NCI-H82 treated with DMSO at 0.1 percent for 48 hours (cell line): ENCODE results near the gene ELK3.

Experiments
- DNase-seq: peaks from one replicate; lab custom pipeline; 2025; ENCODE audit not compliant: unreplicated experiment; lab: John Stamatoyannopoulos, UW

Gene ELK3

DNA sequence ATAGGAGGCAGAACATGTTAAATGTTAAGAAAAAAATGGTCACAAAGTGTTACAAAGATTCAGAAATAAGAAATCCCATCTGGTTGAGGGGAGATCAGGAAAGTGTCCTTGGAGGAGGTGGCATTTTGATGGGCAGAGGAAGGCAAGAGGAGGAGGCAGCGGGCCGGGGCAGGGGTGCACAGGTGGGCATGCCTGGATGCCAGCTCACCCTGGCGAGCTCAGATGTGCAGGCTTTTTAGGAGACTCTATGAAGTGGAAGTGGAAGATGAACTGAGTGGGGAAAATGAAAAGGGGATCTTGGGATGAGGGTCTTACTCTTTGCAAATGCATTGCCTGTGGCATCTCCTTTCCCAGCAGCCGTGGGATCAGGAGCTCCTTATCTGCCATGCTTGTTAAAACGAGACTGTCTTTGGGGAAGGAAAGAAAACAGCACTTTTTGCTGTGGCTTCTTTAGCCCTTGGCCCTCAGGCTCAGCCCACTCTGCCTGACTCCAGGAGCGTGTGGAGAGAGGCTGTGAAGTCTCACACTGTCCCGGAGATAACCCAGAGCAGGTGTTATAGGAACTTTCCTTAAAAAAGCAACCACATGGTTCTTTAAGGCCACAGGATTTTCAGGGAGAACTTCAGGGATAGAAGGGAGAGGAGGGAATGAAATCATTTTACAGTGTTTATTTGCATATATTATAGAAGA, 62.6 kb downstream of the ELK3 start:
- no peak for DNase-seq

DNA sequence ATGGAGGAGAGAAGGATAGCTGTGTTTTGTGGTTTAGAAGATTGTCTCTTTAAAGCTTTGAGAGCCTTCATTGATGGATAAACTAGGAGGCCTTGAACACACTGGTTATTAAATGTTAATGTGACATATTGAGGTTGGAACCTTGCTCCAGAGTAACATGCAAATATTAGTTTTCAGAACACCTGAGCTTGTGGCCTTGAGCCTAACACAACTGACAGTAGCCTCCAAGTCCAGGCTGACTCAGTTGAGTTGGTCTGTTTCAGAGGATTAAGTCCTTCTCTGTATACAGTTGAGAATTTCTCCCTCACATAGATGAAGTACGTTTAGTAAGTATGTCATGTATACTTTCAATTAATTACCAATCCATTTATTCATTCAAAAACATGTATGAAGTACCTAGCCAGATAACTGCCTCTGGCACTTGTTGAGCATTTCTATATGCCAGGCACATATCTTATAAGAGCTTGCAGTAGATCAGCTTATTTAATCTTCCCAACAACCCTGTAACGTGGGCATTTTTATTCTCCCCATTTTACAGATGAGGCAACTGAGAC, 63.5 kb downstream of the ELK3 start:
- DNase-seq, result no peak

DNA sequence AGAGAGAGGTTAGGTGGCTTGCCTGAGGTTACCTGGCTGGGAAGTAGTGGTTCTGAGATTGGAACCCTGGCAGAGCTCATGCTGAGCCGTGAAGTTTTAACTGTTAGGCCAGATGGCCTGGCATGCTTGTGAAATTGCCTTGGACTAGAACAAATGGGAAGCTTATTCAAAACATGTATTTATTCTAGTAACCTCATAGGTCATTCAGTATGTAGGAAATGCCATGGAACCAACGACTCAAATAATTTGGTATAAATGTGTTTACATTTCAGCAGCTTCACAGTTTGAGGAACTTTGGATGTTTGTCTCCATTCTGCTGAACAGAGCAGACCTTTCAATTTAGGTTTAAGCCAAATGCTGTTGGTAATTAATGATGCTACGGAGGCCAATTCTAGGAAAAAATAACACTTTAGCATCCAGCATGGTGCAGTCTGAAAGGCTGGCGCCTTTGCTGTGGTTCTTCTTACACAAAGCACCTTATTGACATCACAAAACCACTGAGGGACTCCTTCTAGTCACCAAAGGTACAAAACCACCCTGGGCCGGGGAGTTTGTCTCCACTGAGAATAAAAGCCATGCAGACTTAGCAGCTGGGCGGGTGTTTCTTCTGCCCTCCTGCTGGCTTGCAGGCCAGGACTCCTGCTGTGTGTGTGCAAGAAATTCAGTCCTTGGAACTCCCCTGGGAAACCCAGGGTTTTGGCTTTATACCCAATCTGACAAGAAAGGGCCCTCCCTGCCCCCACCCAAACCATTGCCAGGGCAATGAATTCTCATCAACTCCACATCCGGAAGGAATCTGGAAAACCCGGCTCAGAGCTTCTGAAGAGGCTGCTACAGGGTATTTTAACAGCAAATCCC, 64.2 kb downstream of the ELK3 start:
- no peak for DNase-seq

DNA sequence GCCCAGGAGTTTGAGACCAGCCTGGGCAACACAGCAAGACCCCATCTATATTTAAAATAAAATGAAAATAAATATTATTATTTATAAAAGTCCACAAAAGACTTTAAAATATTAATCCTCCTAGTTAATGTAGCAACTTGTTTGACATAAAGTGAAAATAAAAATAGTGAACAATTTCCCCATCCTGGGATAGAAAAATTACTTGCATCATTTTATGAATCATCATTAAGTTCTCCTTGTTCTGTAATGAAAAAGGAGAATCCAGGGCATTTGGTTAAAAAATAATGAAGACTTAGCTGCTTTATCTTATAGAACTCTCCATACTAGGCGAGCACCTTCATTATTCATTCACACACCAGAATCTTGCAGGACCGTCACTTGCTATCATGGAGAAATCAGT, 66.1 kb downstream of the ELK3 start:
- no peak for DNase-seq

DNA sequence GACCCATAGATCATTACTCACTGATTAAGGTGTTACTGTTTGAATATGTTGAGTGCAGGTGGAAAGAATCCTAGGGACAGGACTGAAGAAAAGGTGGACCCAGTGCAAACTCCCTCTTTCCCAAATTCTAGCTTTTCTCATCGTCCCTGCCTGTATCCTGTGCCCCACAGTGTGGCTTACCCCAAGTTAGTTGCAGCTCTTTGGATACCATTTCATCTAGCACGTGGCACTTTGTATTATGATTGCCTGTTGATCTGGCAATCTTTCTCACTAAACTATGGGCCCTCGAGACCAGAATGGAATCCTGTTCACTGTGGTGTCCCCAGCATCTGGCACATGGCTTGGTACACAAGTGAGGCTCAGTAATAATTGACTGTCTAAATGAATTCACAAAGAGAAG, 66.5 kb downstream of the ELK3 start:
- DNase-seq, result no peak

DNA sequence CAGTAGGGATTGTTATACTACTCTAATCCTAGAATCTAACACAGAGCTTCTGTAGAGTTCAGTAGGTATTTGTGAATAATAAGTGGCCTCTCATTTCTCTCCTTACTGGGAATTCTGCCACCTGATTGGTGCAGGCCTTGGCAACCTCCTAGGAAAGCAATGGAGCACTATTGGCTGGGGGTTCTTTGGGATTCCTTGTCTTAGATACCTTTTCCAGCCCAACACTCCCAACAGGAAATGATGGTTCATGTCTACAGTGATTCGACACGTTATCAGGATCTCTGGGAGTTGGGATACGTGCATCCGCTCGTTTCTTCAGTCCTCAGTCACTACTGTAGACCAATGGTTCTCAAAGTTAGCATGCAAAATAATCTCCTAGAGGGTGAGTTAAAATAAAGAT, 67.4 kb downstream of the ELK3 start:
- DNase-seq, result no peak

DNA sequence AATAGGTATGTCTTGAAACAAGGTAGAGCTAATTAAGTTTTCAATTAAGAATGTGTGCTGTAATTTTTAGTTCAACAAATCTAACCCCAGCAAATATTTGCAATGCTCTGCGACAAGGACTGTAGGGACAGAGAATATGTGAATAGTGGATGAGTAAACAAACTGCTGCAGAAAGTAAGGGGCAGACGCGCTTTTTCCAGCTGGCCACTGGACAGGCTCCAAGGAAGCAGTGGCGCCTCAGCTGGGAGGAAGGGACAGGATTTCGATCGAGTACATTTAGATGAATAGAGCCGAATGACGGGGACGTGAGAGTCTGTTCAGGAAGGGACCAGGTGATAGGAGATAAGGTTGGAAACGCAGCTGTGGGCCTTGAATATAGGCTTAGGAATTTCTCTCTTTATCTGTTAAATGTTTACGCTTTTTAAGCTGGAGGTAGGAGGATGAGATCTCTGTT, 69.3 kb downstream of the ELK3 start:
- DNase-seq, result no peak

DNA sequence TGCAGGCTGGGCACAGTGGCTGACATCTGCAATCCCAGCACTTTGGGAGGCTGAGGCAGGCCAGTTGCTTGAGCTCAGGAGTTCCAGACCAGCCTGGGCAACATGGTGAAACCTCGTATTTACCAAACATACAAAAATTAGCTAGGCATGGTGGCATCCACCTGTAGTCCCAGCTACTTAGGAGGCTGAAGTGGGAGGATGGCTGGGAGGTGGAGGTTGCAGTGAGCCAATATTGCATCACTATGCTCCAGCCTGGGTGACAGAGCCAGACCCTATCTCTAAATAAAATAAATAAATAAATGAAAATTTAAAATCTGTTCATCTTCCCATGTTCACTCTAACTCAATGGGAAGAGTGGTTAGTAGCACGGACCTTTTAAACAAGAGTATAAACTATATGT, 71.2 kb downstream of the ELK3 start:
- DNase-seq, result no peak

DNA sequence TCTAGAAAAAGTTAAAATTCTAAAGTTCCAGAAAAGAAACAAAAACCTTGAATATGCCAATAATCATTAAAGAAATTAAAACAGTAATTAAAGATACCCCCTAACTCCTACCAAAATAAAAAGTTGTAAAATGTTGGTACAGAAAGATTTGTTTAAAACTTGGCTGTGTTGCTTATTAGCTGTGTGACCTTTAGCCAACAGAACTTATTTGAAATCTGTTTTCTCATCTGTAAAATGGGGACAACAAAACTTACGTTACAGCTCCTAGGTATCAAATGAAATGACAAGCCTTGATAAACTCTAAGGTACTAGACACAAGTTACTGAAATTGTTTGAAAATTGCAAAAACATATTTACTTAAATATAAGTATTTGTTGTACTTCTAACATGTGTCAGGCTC, 71.7 kb downstream of the ELK3 start:
- no peak for DNase-seq

DNA sequence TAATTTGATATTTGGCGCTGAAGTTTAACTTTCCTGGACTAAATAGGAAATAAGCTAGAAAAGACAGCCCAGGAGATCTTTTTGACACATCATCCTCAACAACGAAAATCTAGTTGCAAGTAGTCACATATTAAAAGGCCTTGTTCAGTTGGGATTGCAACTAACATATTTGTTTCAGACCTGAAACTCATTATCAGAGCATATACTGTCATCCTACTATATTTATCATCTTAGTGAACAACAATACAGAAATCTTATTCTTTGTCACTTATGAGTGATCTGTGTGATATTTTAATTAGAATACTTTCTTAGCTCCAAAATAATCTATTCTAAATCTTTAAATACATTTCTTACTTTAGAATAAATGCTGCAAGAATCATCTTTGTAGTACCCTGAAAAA, 72.1 kb downstream of the ELK3 start:
- DNase-seq, result no peak

DNA sequence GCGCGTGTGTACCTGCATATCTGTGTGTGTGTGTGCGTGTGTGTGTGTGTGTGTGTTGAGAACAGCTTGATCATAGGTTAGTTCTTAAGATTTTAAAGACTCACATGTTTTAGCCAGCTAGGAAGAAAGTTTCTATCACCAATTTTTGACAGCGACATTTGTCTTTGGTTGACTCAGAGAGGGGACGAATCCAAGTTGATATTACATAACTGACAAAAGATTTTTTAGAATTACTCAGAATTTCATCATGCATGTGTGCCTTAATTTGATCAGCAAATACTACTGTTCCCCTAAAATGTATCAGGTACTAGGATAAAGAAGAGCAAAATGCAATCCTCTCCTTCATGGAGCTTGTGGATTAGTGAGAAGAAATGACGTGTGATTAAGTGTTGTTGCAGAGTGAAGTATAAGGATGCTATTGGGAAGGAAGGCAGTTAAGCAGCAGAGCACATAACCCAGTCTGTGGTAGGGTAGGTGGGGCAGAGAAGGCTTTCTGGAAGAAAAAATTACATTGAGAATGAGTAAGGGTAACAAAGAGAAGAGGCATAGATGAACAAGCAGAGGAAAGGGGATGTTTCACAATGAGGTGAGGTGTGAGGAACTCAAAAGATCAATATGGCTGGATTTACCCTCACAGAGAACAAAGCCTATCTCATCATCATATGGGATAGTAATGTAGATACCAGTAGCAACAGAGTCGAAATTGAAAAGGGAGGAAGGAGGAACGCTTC, 77.5 kb downstream of the ELK3 start:
- no peak for DNase-seq

DNA sequence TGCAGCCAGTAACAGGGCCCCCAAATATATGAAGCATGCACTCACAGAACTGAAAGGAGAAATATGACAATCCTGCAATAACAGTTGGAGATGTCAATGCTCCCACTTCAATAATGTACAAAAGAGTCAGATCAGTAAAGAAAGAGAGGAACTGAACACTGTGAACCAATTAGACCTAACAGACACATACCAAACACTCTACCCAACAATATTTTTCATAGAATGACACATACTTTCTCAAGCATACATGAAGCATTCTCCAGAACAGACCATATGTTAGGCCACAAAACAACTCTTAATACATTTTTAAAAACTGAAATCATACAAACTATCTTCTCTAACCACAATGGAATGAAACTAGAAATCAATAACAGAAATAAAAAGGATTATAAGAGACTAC, 80.2 kb downstream of the ELK3 start:
- no peak for DNase-seq

DNA sequence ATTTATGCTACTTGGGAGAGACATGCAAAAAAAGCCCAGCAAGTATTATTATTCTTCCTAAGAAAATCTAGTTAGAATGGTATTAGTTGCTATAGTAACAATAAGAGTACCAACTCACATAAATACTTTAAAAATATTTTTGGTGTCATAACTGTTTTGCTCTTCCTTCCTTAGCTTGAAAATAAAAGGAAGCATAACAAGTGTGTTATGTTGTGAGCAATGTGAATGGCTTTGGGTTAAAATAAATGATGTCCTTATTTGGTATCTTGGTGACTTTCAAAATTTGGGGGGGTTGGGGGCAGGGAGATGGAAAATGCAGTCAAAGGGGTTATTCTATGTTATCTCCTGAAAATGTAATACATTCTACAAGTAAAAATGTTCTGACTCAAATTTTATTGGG, 91.0 kb downstream of the ELK3 start:
- no peak for DNase-seq

DNA sequence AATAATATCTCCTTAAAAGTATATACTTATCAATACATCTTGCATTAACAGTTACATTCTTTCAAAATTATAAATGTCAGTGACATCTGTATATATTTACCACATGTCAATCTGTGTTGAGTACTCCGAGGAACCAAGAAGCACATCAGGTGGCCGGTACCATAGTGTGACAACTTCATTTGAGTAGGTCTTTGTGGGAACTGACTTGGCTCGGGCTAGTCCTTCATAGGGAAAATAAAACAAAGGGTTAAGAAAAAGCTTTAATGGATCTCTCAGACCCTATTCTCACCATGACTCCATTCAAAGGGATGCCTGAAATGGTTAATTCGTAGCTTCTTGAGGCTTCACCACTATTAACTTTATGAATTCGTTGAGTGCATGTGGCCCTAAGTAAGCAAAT, 94.9 kb downstream of the ELK3 start:
- no peak for DNase-seq

DNA sequence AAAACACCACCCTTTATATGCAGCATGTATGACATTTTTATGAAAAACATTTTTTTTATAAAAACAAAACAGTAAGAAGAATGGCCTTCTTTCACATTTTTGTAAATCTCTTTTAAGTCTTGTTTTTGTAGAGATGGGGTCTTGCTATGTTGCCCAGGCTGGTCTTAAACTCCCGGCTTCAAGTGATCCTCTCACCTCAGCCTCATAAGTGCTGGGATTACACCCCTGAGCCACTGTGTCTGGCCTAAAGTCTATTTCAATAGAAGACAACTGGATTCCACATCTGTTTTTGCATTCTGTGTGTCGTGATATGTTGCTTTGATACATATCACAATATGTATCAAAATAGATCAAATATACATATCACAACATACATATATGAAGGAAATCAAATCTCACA, 98.9 kb downstream of the ELK3 start:
- no peak for DNase-seq

DNA sequence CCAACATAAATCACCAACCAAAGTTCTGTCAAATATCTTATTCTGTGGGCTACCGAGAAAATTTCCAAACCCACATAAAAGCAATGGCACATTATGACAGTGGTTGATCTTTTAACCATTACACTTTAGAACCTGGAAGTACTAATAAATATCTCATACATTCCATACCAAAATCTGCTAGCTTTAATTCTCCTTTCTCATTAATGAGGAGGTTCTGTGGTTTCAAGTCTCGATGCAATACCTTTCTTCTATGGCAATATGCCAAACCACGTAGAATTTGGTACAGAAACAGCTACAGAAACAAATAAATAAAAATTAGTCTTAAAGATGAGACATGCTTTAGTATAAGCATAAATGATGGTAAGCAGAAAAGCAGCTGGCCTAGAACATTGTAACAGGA, 100.7 kb downstream of the ELK3 start:
- no peak for DNase-seq

DNA sequence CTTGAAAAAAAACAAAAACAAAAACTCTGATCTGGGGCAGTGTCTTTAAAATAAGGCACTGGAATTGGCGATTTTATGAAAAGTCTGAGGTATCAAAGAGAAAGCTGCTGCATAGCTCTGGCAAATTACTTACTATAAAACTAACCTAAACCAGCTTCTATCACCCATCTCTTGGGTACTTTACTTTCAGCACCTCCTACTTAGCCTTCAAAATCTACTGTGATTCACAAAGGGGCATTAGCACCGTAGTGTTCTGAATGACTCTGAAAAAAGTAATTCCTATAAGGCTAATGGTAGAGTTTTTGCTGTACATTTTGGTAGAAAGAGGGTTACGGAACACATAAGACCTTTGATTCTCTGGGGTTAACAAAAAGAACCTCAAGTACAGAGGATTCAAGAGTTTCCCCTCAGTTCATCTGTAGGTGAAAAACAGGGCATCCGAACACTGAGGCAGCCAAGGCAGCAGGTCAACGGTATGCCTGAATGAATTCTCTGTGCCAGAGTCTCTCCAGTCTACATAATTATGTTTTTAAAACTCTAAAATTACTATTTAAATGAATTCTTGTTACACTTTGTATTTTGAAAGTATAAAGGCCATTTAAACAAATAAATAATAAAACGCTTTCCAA, 101.5 kb downstream of the ELK3 start:
- DNase-seq, result no peak

DNA sequence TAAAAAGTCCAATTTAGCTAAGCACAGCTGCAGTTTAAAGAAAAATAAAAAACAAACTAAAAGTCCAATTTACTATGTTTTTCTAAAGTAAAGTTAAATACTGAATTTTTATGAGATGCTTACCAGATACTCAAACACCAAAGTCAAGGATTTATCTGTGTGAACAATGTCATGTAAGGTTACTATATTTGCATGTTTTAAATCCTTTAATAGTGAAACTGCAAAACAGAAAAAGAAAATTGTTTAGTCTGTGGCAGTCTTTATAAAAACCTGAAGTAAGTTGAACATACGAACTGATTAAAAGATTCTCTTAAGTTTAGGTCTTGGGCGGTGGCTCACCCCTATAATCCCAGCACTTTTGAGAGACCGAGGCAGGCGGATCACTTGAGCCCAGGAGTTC, 103.3 kb downstream of the ELK3 start:
- DNase-seq, result no peak

DNA sequence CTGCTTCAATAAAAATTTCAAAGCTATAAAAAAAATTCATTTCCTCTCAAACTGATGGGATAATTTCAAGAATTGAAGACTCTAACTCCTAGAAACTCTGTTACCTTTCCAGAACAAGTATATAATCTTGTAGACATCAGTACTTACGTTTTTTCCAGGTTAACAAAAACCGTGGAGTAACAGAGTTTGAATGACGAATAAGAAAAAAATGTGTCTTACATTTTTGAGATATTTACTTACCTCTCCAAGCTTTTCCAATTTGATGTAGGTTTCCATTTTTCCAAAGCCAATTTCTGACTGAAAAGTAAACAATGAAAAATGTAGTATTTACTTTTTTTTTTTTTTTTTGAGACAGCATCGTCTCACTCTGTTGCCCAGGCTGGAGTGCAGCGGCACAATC, 105.9 kb downstream of the ELK3 start:
- DNase-seq, result no peak

DNA sequence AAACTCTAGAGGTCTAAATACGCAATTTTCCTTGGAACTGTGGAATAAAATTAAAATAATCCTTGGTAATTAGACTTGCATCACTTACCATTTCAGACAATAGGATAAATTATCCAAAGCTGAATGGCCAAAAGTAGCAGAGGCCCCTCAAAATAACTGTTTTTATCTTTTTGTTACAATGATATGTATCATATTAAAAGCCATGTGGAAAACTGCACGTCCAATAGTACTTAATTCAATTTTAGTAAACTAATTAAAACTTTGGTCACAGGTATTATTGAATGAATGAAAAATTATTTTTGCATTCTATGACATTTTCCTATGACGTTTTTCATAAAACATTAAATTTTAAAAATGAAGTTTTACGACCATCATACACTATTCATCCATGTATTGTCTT, 107.6 kb downstream of the ELK3 start:
- DNase-seq, result no peak

DNA sequence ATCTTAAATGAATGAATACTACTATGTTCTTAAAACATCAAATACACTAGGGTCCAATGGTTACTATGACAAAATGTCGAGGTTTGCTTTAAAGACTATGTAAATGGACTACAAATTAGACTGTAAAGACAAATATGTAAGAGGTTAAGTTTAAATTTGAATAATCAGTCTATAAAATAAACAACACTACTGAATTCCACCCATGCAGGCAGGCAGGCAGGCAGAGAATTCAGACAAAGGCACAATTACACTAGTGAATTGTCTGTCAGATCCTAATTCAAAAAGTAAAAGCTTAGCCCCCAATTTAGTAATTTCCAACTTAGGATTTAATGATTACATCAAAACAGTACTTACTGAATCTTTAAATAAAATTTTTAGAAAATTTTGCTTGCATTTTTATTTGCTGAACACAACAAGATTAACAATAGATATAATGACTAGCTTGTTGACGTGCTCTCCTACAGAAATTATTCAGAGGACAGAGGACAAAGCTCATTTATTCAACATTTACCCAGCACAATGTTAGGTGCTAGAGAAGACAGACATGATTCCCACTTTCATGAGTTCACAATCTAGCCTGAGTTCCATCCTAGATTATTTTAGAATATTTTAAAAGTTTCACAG, 108.6 kb downstream of the ELK3 start:
- DNase-seq, result no peak
